ENCODE measurements around the gene PPIP5K2.
"Not testable (repeated sequence)": the region's sequence is repeated elsewhere in the genome, so short reads cannot be mapped to it uniquely, and the experiment has no call there.

The PPIP5K2 gene

DNA sequence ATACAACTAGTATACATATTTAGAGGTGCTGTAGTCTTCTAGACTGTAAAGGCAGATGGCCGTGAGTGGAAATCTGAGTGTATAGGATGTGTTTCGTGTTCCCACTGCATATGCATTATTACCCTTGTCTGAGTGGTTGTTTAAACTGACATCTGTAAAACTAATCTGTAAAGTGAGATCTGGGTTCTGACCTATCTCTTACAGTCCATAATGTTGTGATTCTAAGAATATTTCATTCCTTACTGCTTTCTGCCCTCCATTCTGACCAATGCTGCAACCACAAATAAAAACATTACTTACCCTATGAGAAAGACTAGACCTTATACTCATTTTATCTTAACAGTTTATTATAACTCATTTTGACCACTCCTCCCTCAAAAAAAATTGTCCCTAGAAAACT is 90.9 kb downstream of the PPIP5K2 start:
- no peak for DNase-seq

DNA sequence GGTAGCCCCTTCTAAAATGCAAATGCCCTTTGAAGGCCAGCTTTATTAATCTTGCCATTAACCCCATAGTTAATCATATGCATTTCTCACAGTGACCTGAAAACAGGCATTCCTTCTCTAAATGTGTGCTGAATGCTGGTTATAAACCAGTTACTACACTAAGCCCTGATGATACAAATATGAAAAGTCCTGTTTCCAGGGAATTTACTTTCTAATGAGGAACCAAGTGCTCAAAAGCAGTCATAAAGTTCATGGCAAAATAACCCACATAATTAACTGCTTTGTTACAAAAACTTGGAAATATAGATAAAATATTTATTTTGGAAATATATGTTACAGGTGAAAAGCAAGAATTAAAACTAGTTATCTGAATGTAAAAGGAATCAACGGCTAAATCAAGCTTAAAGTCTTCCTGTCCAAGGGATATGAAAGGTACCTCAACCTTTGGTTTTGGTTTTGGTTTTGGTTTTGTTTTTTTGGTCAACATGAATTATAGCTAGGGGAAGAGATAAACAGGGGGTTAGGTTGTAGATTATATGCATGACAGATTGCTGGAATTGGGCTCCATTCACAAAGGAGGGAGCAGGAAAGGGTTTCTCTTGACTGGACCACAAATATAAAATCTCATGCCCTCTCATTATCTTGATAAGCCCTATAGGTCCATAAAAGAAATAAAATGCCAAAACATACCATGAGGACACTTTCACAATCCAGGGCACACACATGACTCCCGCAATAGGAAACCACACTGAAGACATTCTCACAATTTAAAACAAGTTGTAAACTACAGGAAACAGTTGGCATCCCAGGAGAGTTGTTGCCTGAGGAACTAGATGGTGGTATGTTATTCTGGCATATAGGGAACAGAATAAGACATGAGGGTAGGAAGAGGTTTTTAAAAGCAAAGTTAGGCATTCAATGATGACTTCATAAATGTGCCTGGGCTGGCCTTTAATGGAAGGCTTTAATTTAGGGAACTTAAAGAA is 91.8 kb downstream of the PPIP5K2 start:
- peak; percentile 22 for DNase-seq

DNA sequence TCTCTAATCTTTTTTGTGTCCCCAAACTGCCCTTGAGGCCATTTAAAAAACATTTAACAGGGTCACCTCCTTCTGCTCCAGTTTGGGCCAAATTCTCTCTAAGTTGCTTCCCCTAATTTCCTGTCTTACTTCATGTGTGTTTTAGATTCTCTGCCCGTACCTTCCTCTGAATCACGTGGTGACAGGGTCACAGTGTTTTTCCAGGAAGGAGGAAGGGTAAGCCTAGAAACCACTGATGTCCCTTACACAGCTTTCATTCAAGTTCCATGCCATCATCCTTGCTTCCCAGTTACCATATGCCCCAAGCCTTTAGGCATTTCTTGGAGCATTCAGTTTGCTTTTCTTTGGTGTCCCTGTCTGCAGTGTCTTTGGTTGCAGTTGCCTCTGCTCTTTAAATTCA is 96.0 kb downstream of the PPIP5K2 start:
- no peak for DNase-seq

GRCh38 chr5:103216697-103217096 is 96.6 kb downstream of the PPIP5K2 start:
- no peak for DNase-seq

DNA sequence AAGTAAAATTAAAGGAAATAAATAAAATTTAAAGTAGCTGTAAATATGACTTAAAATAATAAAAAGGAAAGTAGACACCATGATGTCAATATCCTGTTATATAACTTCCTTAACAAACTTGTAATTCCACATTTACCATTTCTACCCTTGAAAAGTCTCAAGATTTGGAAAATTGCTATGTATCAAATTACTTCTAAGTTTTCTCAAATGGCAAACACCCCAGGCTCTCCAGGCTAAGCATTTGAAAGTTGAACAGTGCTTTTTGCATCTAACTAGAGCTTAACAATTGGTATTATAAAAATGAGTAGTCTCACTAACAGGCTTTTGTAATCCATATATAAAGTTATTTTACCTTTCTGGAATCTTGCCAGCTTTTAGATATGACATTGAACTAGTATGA is 97.0 kb downstream of the PPIP5K2 start:
- no peak for DNase-seq

DNA sequence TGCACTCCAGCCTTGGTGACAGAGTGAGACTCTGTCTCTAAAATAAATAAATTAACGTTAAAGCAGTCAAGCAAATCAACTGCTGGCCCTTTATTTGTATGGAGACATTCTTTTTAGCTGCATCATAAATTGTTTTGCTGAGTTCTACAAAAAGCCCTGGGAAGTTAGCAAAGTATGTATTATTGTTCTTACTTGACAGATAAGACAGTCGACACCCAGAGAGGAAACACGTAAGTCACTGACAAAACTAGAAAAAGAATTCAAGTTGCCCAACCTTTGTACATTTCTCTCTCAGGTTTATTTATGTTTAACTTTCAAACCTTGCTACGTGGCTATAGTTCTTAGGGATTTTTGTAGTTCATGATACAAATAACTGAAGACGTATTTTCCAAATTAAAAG is 98.1 kb downstream of the PPIP5K2 start:
- DNase-seq: no peak

- DNase-seq: not testable (repeated sequence)
Measured at GRCh38 chr5:103219074-103219473, 99.0 kb downstream of the PPIP5K2 start.

DNA sequence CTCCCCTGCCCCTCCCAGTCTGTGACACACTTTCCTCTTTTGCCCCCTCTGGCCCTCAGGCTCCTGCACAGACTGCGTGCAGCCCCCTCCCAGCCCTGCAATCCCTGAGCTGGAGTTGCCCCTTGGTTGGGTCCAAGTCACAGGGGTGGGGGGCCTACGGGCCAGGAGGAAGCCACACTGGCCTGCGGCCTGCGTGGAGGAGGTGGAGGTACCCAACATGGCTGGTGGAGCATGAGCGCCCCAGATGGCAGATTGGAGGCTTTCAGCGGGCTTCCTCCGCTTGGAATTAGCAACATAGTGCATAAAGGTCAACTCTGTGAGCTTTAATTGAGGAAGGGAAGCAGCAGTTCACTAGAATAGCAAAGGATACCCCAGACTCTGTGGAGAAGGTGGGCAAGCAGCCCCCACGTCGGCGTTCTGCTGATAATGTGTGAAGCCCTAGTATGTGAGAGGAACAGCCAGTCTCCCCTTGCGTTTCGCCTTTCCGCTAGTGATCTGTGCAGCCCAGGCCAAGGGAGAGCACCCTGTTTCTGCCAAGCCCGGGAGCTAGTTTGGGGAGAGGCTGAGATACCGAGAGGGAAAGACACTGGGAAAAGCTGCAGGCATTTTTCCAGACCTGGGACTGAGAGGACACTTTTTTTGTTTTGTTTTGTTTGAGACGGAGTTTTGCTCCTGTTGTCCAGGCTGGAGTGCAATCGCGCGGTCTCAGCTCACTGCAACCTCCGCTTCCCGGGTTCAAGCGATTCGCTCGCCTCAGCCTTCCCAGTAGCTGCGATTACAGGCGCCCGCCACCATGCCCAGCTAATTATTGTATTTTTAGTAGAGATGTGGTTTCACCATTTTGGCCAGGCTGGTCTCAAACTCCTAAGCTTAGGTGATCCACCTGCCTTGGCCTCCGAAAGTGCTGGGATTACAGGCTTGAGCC is 103.2 kb downstream of the PPIP5K2 start:
- no peak for DNase-seq

DNA sequence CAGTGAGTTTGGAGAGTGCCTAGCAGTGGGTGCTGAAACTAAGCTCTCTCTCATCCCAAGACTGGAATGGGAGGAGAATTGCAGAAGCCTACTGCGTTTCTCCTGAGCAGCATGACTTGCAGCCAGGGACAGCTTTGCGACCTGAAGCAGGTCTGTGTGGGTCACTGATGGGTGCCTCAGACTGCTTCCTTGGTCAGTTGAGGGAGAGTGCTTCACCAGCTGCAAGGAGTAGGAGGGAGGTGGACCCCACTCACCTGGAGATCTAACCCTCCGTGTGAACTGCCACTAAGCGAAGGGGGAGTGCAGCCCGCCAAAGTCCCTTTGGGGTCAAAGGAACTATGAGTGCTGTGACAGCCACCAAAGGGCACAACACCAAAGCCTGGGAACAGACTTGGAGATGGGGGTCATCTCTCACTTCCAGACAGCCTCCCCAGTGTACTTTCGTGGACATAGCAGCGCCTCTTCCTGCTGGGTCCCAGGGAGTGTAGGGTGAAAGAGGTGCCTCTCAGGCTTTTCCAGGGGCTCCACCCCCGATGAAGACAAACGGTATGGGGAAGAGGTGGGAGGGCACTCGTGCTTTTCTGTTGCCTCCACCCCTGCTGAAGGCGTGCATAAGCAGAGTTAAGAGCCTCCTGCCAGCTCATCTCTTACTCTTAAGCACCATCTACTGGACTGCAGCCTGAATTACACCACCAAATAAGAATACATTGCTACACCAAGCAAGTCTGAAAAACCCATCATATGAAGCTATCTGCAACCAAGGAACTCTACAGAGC is 104.2 kb downstream of the PPIP5K2 start:
- peak; percentile 73 for DNase-seq

- DNase-seq: no peak
Measured at GRCh38 chr5:103224894-103225246, 104.8 kb downstream of the PPIP5K2 start.

DNA sequence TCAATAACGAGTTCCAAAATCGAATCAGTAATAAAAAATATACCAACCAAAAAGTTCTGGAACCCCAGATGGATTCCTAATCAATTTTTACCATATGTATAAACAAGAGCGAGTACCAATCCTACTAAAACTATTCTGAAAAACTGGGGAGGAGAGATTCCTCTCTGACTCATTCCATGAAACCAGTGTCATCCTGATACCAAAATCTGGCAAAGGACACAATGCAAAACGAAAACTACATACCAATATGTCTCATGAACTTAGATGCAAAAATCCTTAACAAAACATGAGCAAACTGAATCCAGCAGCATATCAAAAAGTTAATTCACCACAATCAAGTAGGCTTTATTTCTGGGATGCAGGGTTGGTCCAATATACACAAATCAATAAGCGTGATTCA is 108.0 kb downstream of the PPIP5K2 start:
- peak; percentile 53 for DNase-seq

DNA sequence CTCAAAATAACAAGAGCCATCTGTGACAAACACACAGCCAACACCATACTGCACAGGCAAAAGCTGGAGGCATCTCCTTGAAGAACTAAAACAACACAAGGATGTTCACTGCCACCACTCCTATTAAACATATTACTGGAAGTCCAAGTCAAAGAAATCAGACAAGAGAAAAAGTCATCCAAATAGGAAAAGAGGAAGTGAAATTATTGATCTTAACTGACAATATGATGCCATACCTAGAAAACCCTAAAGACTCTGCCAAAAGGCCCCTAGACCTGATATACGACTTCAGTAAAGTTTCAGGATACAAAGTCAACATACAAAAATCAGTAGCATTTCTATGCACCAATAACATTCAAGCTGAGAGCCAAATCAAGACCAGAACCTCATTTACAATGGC is 108.5 kb downstream of the PPIP5K2 start:
- no peak for DNase-seq

GRCh38 chr5:103232393-103232999 is 112.4 kb downstream of the PPIP5K2 start:
- peak; percentile 30 for DNase-seq

GRCh38 chr5:103234239-103234975 is 114.3 kb downstream of the PPIP5K2 start:
- DNase-seq: no peak

- DNase-seq: no peak
Measured at GRCh38 chr5:103235891-103236290, 115.8 kb downstream of the PPIP5K2 start.

- no peak for DNase-seq
Measured at GRCh38 chr5:103237778-103238177, 117.7 kb downstream of the PPIP5K2 start.

GRCh38 chr5:103243665-103244064 is 123.6 kb downstream of the PPIP5K2 start:
- DNase-seq: no peak

- no peak for DNase-seq
Measured at GRCh38 chr5:103244398-103244797, 124.3 kb downstream of the PPIP5K2 start.

DNA sequence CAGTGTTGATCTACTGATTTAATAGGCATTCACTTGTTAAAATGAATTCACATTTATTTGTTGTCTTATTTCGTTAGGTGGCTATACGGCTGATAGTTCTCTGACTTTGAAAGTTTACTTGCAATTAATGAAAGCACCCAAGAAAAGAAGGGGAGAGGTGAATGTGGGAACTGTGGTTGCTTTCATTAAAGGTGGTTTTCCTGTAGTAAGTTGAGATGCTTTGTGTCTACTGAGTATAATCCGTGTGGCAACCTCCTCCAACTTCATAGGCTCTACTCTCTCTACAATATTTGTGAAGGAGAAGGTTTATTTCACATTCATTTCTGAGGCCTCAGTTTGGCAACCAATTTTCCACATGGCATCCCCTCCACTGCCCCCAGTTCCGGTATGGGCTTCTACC is 125.7 kb downstream of the PPIP5K2 start:
- no peak for DNase-seq

GRCh38 chr5:103247118-103247517 is 127.0 kb downstream of the PPIP5K2 start:
- DNase-seq: no peak

DNA sequence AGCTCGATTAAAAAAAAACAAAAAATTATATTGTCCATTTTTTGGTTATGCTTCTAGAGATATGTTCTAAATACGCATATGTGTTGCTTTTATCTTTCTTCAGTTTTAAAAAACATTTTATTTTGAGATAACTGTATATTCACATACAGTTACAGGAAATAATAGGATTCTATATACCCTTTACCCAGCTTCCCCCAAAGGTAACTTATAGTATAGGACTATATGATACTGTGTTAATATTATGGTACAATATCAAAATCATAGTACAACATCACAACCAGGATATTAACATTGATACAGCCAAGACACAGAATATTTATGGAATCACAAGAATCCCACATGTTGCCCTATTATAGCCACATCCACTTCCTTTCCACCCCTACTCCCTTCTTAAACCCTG is 129.0 kb downstream of the PPIP5K2 start:
- DNase-seq: no peak

- no peak for DNase-seq
Measured at GRCh38 chr5:103254921-103255320, 134.8 kb downstream of the PPIP5K2 start.
